ENCODE measurements around the gene SCMH1. TPM values are rescaled to one million over a fixed set of nuclear protein-coding genes. Genes with fewer than 3 reads are reported as not detected.
A peak's percentile ranks its signal among the peaks of the same experiment; 100 is the strongest.

Gene SCMH1
- total RNA-seq, 1 donor from 2014 or later: 12.5 TPM

GRCh38 chr1:41100170-41100569 lies 141.9 kb downstream of the SCMH1 start:
- no peak for DNase-seq (ENCODE audit: low read depth, low spot score)

- no peak for DNase-seq (ENCODE audit: low read depth, low spot score)
Observed at GRCh38 chr1:41098730-41099460, 143.2 kb downstream of the SCMH1 start.

GRCh38 chr1:41097105-41097504 lies 145.0 kb downstream of the SCMH1 start:
- no peak for DNase-seq (ENCODE audit: low read depth, low spot score)

GRCh38 chr1:41093826-41094225 lies 148.3 kb downstream of the SCMH1 start:
- no peak for DNase-seq (ENCODE audit: low read depth, low spot score)

GRCh38 chr1:41086921-41087320 lies 155.2 kb downstream of the SCMH1 start:
- no peak for DNase-seq (ENCODE audit: low read depth, low spot score)

GRCh38 chr1:41078616-41079015 lies 163.5 kb downstream of the SCMH1 start:
- no peak for DNase-seq (ENCODE audit: low read depth, low spot score)

- no peak for DNase-seq (ENCODE audit: low read depth, low spot score)
Observed at GRCh38 chr1:41078193-41078592, 163.9 kb downstream of the SCMH1 start.

GRCh38 chr1:41073971-41074370 lies 168.1 kb downstream of the SCMH1 start:
- peak; percentile 24 for DNase-seq (ENCODE audit: low read depth, low spot score)

GRCh38 chr1:41072051-41072450 lies 170.1 kb downstream of the SCMH1 start:
- DNase-seq (ENCODE audit: low read depth, low spot score): no peak

GRCh38 chr1:41056907-41057306 lies 185.2 kb downstream of the SCMH1 start:
- DNase-seq (ENCODE audit: low read depth, low spot score): no peak

GRCh38 chr1:41053316-41053715 lies 188.8 kb downstream of the SCMH1 start:
- DNase-seq (ENCODE audit: low read depth, low spot score): no peak

GRCh38 chr1:41051022-41051421 lies 191.1 kb downstream of the SCMH1 start:
- DNase-seq (ENCODE audit: low read depth, low spot score): no peak

GRCh38 chr1:41048540-41048939 lies 193.6 kb downstream of the SCMH1 start:
- no peak for DNase-seq (ENCODE audit: low read depth, low spot score)

- no peak for DNase-seq (ENCODE audit: low read depth, low spot score)
Observed at GRCh38 chr1:41046347-41046775, 195.7 kb downstream of the SCMH1 start.

- DNase-seq (ENCODE audit: low read depth, low spot score): peak; percentile 85
Observed at GRCh38 chr1:41045740-41046139, 196.4 kb downstream of the SCMH1 start.

GRCh38 chr1:41044187-41044586 lies 197.9 kb downstream of the SCMH1 start:
- DNase-seq (ENCODE audit: low read depth, low spot score): no peak

GRCh38 chr1:41041614-41042270 lies 200.4 kb downstream of the SCMH1 start:
- no peak for DNase-seq (ENCODE audit: low read depth, low spot score)

GRCh38 chr1:41038110-41038509 lies 204.0 kb downstream of the SCMH1 start:
- DNase-seq (ENCODE audit: low read depth, low spot score): no peak

- DNase-seq (ENCODE audit: low read depth, low spot score): no peak
Observed at GRCh38 chr1:41037116-41037903, 204.8 kb downstream of the SCMH1 start.

- no peak for DNase-seq (ENCODE audit: low read depth, low spot score)
Observed at GRCh38 chr1:41033272-41033671, 208.8 kb downstream of the SCMH1 start.

- no peak for DNase-seq (ENCODE audit: low read depth, low spot score)
Observed at GRCh38 chr1:41032147-41032546, 210.0 kb downstream of the SCMH1 start.
